ENCODE results near the gene WDR37. TPM values are rescaled to one million over a fixed set of nuclear protein-coding genes. Genes with fewer than 3 reads are reported as not detected.

Gene WDR37
- total RNA-seq, 4 donors from 2014 or later = 11.4 to 30.3 (median 17.4) TPM

DNA sequence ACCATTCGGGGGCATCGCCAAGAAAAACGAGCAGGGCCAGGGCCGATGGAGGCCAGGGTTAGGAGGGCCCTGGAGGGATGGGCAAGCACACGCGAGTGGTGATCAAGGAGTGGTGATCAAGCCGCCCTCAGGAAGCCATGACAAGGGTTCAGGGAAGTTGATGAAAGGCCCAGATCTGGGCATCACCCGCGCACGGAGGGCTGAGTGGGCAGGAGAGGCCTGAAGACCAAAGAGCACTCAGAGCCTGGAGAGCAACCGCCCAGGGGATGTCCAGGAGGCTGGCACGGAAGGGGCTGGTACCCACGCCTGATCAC lies 114.6 kb downstream of the WDR37 start:
- no peak for DNase-seq (ENCODE audit: low spot score)
- no peak for ATAC-seq (ENCODE audit: low FRiP score)
- TF ChIP-seq, protein P1, sequence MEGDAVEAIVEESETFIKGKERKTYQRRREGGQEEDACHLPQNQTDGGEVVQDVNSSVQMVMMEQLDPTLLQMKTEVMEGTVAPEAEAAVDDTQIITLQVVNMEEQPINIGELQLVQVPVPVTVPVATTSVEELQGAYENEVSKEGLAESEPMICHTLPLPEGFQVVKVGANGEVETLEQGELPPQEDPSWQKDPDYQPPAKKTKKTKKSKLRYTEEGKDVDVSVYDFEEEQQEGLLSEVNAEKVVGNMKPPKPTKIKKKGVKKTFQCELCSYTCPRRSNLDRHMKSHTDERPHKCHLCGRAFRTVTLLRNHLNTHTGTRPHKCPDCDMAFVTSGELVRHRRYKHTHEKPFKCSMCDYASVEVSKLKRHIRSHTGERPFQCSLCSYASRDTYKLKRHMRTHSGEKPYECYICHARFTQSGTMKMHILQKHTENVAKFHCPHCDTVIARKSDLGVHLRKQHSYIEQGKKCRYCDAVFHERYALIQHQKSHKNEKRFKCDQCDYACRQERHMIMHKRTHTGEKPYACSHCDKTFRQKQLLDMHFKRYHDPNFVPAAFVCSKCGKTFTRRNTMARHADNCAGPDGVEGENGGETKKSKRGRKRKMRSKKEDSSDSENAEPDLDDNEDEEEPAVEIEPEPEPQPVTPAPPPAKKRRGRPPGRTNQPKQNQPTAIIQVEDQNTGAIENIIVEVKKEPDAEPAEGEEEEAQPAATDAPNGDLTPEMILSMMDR (IDR thresholded peaks at IDR 0.05) = no peak

DNA sequence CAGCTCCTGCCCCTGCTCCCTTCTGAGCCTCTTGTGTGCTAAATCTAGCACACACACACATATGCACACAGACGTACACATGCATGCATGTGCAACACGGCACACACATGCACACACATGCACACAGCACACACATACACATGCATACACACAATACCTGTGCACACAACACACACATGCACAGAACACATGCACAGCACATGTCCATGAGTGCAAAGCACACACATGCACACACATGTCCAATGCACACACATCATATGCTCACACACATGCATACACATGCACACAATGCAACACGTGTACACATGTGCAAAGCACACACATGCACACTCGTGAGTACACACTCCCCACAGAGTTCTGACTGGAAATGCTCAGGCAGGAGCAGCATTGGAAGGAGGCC lies 115.0 kb downstream of the WDR37 start:
- no peak for DNase-seq (ENCODE audit: low spot score)
- no peak for ATAC-seq (ENCODE audit: low FRiP score)
- TF ChIP-seq, protein P1 (IDR thresholded peaks at IDR 0.05) = no peak

DNA sequence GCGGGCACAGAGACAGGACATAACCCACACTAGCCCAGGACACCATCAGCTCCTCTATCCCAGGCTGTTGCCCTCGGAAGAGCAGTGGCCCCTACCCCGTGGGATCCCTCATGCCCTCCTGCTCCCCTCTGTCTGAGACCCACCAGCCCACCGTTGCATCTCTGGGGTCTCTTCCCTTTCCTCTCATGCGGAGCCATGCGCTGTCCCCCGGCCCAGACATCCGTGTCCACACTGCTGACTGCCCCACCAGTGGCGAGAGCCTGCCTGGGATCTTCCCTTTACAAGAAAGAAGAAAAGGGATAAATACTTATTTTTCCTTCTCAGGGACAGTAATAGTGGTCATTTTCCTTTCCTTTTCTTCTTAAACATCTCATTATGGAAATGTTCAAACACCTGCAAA lies 115.4 kb downstream of the WDR37 start:
- DNase-seq (ENCODE audit: low spot score) (no peak), ATAC-seq (ENCODE audit: low FRiP score) (no peak)
- TF ChIP-seq, protein P1 (IDR thresholded peaks at IDR 0.05) = no peak

DNA sequence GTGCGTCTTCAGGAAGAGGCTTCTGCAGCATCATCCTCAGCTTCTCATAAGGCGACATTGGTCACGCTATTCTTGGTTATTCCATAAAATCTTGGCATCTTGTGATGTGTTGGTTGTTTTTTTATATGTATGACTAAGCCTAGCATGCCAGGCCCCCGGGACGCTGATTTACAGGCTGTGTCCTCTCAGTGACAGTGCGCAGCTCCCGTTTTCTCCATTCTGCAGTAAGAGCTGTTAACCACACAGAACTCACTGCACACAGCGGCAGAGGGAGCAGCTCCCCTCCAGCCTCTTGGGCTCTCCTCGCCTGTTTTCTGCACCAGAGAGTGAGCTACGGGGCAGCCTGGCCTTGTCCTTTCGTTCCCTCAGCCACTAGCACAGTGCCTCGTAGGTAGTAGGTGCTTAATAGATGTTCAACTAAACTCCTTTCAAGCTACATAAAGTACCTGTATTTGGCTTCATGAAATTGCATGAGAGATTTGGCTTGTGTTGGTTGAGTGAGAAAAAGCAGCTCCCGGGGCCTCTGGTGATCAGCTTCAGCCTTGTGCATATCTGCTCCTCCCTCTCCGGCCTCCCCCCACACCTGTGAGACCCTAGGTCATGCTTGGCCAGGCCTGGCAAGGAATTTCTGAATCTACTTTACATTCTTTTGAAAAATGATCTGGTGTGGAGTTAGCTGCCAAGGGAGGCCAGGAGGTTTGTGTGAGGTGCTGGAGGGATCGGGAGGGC lies 116.2 kb downstream of the WDR37 start:
- TF ChIP-seq, protein P1 (IDR thresholded peaks at IDR 0.05) = no peak
- ATAC-seq (ENCODE audit: low FRiP score) (no peak), DNase-seq (ENCODE audit: low spot score) (no peak)

DNA sequence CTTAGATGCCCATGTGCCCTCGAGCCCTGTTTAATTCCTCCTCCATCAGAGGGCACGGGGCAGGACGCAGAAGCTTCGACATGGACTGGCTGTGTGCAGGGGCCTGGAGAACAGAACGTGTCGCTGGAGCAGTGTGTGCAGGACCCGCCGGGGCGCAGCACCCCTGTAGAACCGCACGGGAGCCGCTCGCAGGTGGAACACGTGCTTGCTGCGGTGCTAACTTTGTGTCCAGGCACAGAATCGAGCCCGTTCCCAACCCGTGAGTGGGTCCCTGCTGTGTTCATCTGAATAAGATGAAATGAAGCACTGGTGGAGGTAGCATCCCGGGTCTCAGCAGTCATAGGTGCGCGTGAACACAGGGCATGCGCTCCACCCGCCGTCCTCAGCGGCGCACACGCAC lies 116.9 kb downstream of the WDR37 start:
- ATAC-seq (ENCODE audit: low FRiP score) = no peak
- TF ChIP-seq, protein P1 (IDR thresholded peaks at IDR 0.05) = no peak
- DNase-seq (ENCODE audit: low spot score) = no peak

DNA sequence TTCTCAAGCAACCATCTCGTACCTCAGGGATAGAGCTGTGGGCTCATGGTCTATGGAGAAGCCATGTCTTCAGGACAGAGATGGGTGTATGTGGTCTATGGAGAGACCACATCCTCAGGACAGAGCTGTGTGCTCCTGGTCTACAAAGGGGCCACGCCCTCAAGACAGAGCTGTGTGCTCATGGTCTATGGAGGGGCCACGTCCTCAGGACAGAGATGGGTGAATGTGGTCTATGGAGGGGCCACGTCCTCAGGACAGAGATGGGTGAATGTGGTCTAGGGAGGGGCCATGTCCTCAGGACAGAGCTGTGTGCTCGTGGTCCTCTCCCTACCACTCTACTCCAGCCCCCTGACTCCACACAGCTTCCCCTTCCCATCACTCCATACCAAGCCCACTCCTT lies 117.8 kb downstream of the WDR37 start:
- no peak for DNase-seq (ENCODE audit: low spot score)
- TF ChIP-seq, protein P1 (IDR thresholded peaks at IDR 0.05) = no peak
- no peak for ATAC-seq (ENCODE audit: low FRiP score)

DNA sequence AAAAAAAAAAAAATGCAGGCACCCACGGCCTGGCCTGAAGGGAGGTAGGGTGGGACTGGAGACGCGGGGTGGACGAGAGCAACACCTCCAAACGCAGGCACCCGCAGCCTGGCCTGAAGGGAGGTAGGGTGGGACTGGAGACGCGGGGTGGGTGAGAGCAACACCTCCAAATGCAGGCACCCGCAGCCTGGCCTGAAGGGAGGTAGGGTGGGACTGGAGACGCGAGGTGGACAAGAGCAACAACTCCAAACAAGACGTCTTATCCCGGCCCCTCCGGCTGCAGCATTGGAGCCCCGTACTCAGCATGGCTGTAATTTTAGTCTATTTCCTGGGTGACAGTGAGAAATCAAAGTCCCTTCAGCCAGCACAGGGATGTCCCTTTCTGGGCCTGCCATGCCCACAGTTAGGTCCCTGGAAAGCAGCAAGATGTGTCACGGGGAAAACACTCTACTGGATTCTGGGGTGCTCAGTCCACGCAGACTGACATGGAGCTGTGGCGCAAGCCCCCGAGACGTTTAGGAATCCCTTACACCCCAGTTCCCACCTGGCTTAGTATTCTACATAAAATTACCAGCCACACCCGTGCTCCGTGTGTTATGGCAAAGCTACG lies 119.9 kb downstream of the WDR37 start:
- TF ChIP-seq, protein P1 (IDR thresholded peaks at IDR 0.05) = no peak
- ATAC-seq (ENCODE audit: low FRiP score) (no peak), DNase-seq (ENCODE audit: low spot score) (no peak)
